ENCODE results near the gene DARS2.

DARS2 gene

GRCh38 chr1:173862769-173863223 is 38.3 kb downstream of the DARS2 start:
- TF ChIP-seq CTCF (IDR thresholded peaks at IDR 0.05; ENCODE audit: borderline replicate concordance, insufficient read depth, low read depth, low read length): no peak
- H3K4me3 ChIP-seq (ENCODE audit: low read depth, low read length): no peak overlapping the region

- H3K4me3 ChIP-seq (ENCODE audit: low read depth, low read length): no peak overlapping the region
- no peak for TF ChIP-seq CTCF (IDR thresholded peaks at IDR 0.05; ENCODE audit: borderline replicate concordance, insufficient read depth, low read depth, low read length)
Measured at GRCh38 chr1:173863224-173864161, 39.0 kb downstream of the DARS2 start.

GRCh38 chr1:173864179-173864867 is 39.9 kb downstream of the DARS2 start:
- no peak for TF ChIP-seq CTCF (IDR thresholded peaks at IDR 0.05; ENCODE audit: borderline replicate concordance, insufficient read depth, low read depth, low read length)
- H3K4me3 ChIP-seq (ENCODE audit: low read depth, low read length): peak overlapping the region; percentile 82

- TF ChIP-seq CTCF (IDR thresholded peaks at IDR 0.05; ENCODE audit: borderline replicate concordance, insufficient read depth, low read depth, low read length): no peak
- peak overlapping the region; percentile 82 for H3K4me3 ChIP-seq (ENCODE audit: low read depth, low read length)
Measured at GRCh38 chr1:173865468-173866164, 41.1 kb downstream of the DARS2 start.

GRCh38 chr1:173866413-173867115 is 42.1 kb downstream of the DARS2 start:
- peak overlapping the region; percentile 82 for H3K4me3 ChIP-seq (ENCODE audit: low read depth, low read length)
- no peak for TF ChIP-seq CTCF (IDR thresholded peaks at IDR 0.05; ENCODE audit: borderline replicate concordance, insufficient read depth, low read depth, low read length)

GRCh38 chr1:173867141-173867752 is 42.8 kb downstream of the DARS2 start:
- no peak for TF ChIP-seq CTCF (IDR thresholded peaks at IDR 0.05; ENCODE audit: borderline replicate concordance, insufficient read depth, low read depth, low read length)
- H3K4me3 ChIP-seq (ENCODE audit: low read depth, low read length): peak overlapping the region; percentile 82

All from GM12875 (cell line).